Smooth muscle cell (in vitro differentiated cells): ENCODE measurements around the gene CAPZB. TPM values are rescaled to one million over a fixed set of nuclear protein-coding genes. Genes with fewer than 3 reads are reported as not detected.
A peak's percentile ranks its signal among the peaks of the same experiment; 100 is the strongest.

Experiments used
- DNase-seq: peaks from one replicate; lab custom pipeline; 2025; ENCODE audit not compliant: unreplicated experiment; lab: John Stamatoyannopoulos, UW
- H2AFZ ChIP-seq: fragments of 200-600 bp; sonication (generic); 2 replicates; pipeline ENCODE4 v1.6.0; 2016; ENCODE audit warnings: antibody characterized with exemption, low read depth, mild to moderate bottlenecking
- H3F3A ChIP-seq: fragments of 200-600 bp; sonication (generic); 2 replicates; pipeline ENCODE4 v1.6.0; 2017; ENCODE audit warnings: antibody characterized with exemption, low read depth
- H3K27ac ChIP-seq: fragments of 200-600 bp; sonication (generic); 2 replicates; pipeline ENCODE4 v1.5.1; 2016; ENCODE audit warnings: low read depth, mild to moderate bottlenecking
- H3K27me3 ChIP-seq: fragments of 200-600 bp; sonication (generic); 2 replicates; pipeline ENCODE4 v1.6.1; 2016; ENCODE audit warnings: low read depth, mild to moderate bottlenecking
- H3K36me3 ChIP-seq: fragments of 200-600 bp; sonication (generic); 2 replicates; pipeline ENCODE4 v1.5.1; 2016; ENCODE audit warnings: low read depth
- H3K4me1 ChIP-seq: fragments of 200-600 bp; sonication (generic); 2 replicates; pipeline ENCODE4 v1.5.1; 2016; ENCODE audit warnings: low read depth
- H3K4me2 ChIP-seq: fragments of 200-600 bp; sonication (generic); 2 replicates; pipeline ENCODE4 v1.6.0; 2016; ENCODE audit warnings: mild to moderate bottlenecking
- H3K4me3 ChIP-seq: fragments of 200-600 bp; sonication (generic); 2 replicates; pipeline ENCODE4 v1.5.1; 2016; ENCODE audit warnings: mild to moderate bottlenecking
- H3K79me2 ChIP-seq: fragments of 200-600 bp; sonication (generic); 2 replicates; pipeline ENCODE4 v1.6.0; 2016; ENCODE audit warnings: low read depth, mild to moderate bottlenecking
- H3K9ac ChIP-seq: fragments of 200-600 bp; sonication (generic); 2 replicates; pipeline ENCODE4 v1.6.0; 2016; ENCODE audit warnings: low read depth
- H3K9me3 ChIP-seq: fragments of 200-600 bp; sonication (generic); replicated peaks from 2 replicates; pipeline ENCODE4 v1.5.1; 2016; ENCODE audit warnings: low read depth
- H4K20me1 ChIP-seq: fragments of 200-600 bp; sonication (generic); 2 replicates; pipeline ENCODE4 v1.6.0; 2016; ENCODE audit warnings: low read depth
- CTCF ChIP-seq: fragments of 200-600 bp; sonication (generic); IDR thresholded peaks from 2 replicates; pipeline ENCODE4 v1.5.1; 2017; ENCODE audit warnings: borderline replicate concordance, mild to moderate bottlenecking, antibody characterized with exemption; ENCODE audit not compliant: insufficient read depth, poor library complexity, severe bottlenecking
- WGBS: methylation state at CpG from one replicate; pipeline ENCODE4 v1.1.7; 2016; ENCODE audit warnings: low lambda C conversion rate; 5-methylcytosine and 5-hydroxymethylcytosine counted together
- polyA plus RNA-seq: library from polyadenylated mRNA; unstranded; fragments of >200 nt; fragmentation: Nextera tagmentation; extraction: Ambion mirVana; gene quantifications from 2 replicates; pipeline ENCODE4 v1.2.1, GENCODE V29; 2016
- total RNA-seq: library from RNA; depleted of rRNA; stranded (reverse); fragments of >200 nt; gene quantifications from 2 replicates; pipeline ENCODE4 v1.2.3, GENCODE V29; 2014

Gene CAPZB
- total and polyA plus RNA-seq, 2 experiments from 2014 or later = 205 to 405 TPM

- Histone ChIP-seq H3K79me2 (peaks cover 76% of the 10 kb centered on the region), H3K9me3 (no peaks in the 10 kb centered on the region), H3K9ac (no peak overlapping the region), H4K20me1 (peaks cover 100% of the 10 kb centered on the region), H3K4me2 (no peak overlapping the region), H3K36me3 (no peaks in the 10 kb centered on the region), H3K27me3 (no peaks in the 10 kb centered on the region), H3K27ac (no peak overlapping the region), H2AFZ (no peak overlapping the region), H3F3A (no peaks in the 10 kb centered on the region), H3K4me3 (no peak overlapping the region), H3K4me1 (no peaks in the 10 kb centered on the region)
- 97% methylated on average over 4 of the region's 4 CpGs for WGBS
- no peak for DNase-seq
- TF ChIP-seq CTCF = no peak
Measured at GRCh38 chr1:19387045-19387467, 98.3 kb downstream of the CAPZB start.

- Histone ChIP-seq H2AFZ (no peak overlapping the region), H3K27ac (peak overlapping the region; percentile 19), H3K9me3 (no peaks in the 10 kb centered on the region), H3K4me2 (no peak overlapping the region), H3K4me1 (no peaks in the 10 kb centered on the region), H4K20me1 (peaks cover 100% of the 10 kb centered on the region), H3K9ac (no peak overlapping the region), H3F3A (no peaks in the 10 kb centered on the region), H3K36me3 (no peaks in the 10 kb centered on the region), H3K27me3 (no peaks in the 10 kb centered on the region), H3K4me3 (no peak overlapping the region), H3K79me2 (peaks cover 65% of the 10 kb centered on the region)
- DNase-seq = no peak
- WGBS = 80% methylated on average over 15 of the region's 15 CpGs
- no peak for TF ChIP-seq CTCF
Measured at GRCh38 chr1:19385869-19386591, 99.3 kb downstream of the CAPZB start.

GRCh38 chr1:19385221-19385620, 100.1 kb downstream of the CAPZB start:
- Histone ChIP-seq H3K27ac (no peak overlapping the region), H3K9ac (no peak overlapping the region), H3K4me2 (no peak overlapping the region), H3K9me3 (no peaks in the 10 kb centered on the region), H3K79me2 (peaks cover 58% of the 10 kb centered on the region), H3F3A (no peaks in the 10 kb centered on the region), H4K20me1 (peaks cover 98% of the 10 kb centered on the region), H3K4me3 (no peak overlapping the region), H3K36me3 (no peaks in the 10 kb centered on the region), H2AFZ (no peak overlapping the region), H3K4me1 (no peaks in the 10 kb centered on the region), H3K27me3 (no peaks in the 10 kb centered on the region)
- TF ChIP-seq CTCF = no peak
- WGBS = 93% methylated on average over 9 of the region's 9 CpGs
- DNase-seq = no peak

GRCh38 chr1:19384772-19385187, 100.6 kb downstream of the CAPZB start:
- no peak overlapping the region for H2AFZ ChIP-seq
- H4K20me1 ChIP-seq = peaks cover 97% of the 10 kb centered on the region
- no peaks in the 10 kb centered on the region for H3K4me1 ChIP-seq
- TF ChIP-seq CTCF = no peak
- H3K36me3 ChIP-seq = no peaks in the 10 kb centered on the region
- 97% methylated on average over 7 of the region's 7 CpGs for WGBS
- no peak overlapping the region for H3K4me2 ChIP-seq
- H3K27me3 ChIP-seq = no peaks in the 10 kb centered on the region
- no peak overlapping the region for H3K27ac ChIP-seq
- no peak overlapping the region for H3K4me3 ChIP-seq
- no peak overlapping the region for H3K9ac ChIP-seq
- no peaks in the 10 kb centered on the region for H3K9me3 ChIP-seq
- H3K79me2 ChIP-seq = peaks cover 57% of the 10 kb centered on the region
- no peaks in the 10 kb centered on the region for H3F3A ChIP-seq
- DNase-seq = no peak
